Transverse colon (tissue), 4 donors: ENCODE measurements around the gene TMOD1. TPM values are rescaled to one million over a fixed set of nuclear protein-coding genes. Genes with fewer than 3 reads are reported as not detected.
A peak's percentile ranks its signal among the peaks of the same experiment; 100 is the strongest.

Experiments used
- DNase-seq: peaks from one replicate; pipeline ENCODE4 v3.0.0-alpha.2; 2019
- H3K27ac ChIP-seq, 4 donors: fragments of 200-600 bp; sonication (generic); 2 replicates each; pipeline ENCODE4 v1.5.1; 2016 to 2018; ENCODE audit warnings: inconsistent platforms in 4 of 4
- H3K27me3 ChIP-seq: fragments of 200-600 bp; sonication (generic); 2 replicates; pipeline ENCODE4 v1.5.1; 2017; ENCODE audit warnings: inconsistent platforms
- H3K36me3 ChIP-seq, 4 donors: fragments of 200-600 bp; sonication (generic); 2 replicates each; pipeline ENCODE4 v1.5.1; 2017 to 2019; ENCODE audit warnings: inconsistent platforms in 4 of 4
- H3K4me1 ChIP-seq, 4 donors: fragments of 200-600 bp; sonication (generic); 2 replicates each; pipeline ENCODE4 v1.5.1; 2017 to 2020; ENCODE audit warnings: inconsistent platforms in 4 of 4
- H3K4me3 ChIP-seq, 4 donors: fragments of 200-600 bp; sonication (generic); 1 replicate in 1 of 4; 2 replicates in 3 of 4; pipeline versions ENCODE4 v1.5.1 to v1.6.1; 2017 to 2019; ENCODE audit warnings: inconsistent platforms in 4 of 4
- H3K9me3 ChIP-seq, 2 donors: fragments of 200-600 bp; sonication (generic); 2 replicates each; pipeline ENCODE4 v1.5.1; 2017 to 2019; ENCODE audit warnings: inconsistent platforms in 2 of 2
- EP300 ChIP-seq: sonication (generic); formaldehyde crosslinking; IDR thresholded peaks from one replicate; pipeline ENCODE4 v1.6.1; 2017; ENCODE audit warnings: antibody characterized with exemption, low read depth
- POLR2A ChIP-seq: fragments of 450-650 bp; IDR thresholded peaks from one replicate; pipeline ENCODE4 v1.6.1; 2016; ENCODE audit warnings: antibody characterized with exemption, mild to moderate bottlenecking, moderate library complexity
- POLR2AphosphoS5 ChIP-seq, 3 donors: sonication (generic); formaldehyde crosslinking; IDR thresholded peaks; one replicate each; pipeline ENCODE4 v1.6.1; 2016; ENCODE audit warnings: antibody characterized with exemption in 3 of 3
- WGBS, 2 donors: methylation state at CpG; one replicate each; pipeline ENCODE4 v1.1.5; 2018; ENCODE audit warnings: low coverage in 1 of 2; 5-methylcytosine and 5-hydroxymethylcytosine counted together
- in situ Hi-C, 4 donors: fragments of 200-750 bp; cut with MboI; loops; one replicate each; pipeline versions ENCODE4 v1.15.0 to v1.15.1; 2017; ENCODE audit warnings: low sequenced_read_pairs in 3 of 4, low pct_ligation_motif_present in 1 of 4, low pct_unique_long_range_greater_than_20kb in 1 of 4
- intact Hi-C: fragments of 100-400 bp; cut with DNase I; formaldehyde crosslinking; loops from one replicate; pipeline ENCODE4 v1.15.1; 2023; ENCODE audit warnings: low total_unique reads
- total RNA-seq, 4 donors: library from RNA; depleted of rRNA; stranded (reverse); fragments of >200 nt; gene quantifications; one replicate each; pipeline ENCODE4 v1.1.0, GENCODE V29; 2016
- TF ChIP-seq, protein P1 (sequence below), 5 experiments: fragments of 200-600 bp in 3 of 5; fragments of 450-650 bp in 2 of 5; sonication (generic) in 3 of 5; IDR thresholded peaks; 1 replicate in 2 of 5; 2 replicates in 3 of 5; pipeline ENCODE4 v1.5.1; 2016 to 2017; ENCODE audit warnings: antibody characterized with exemption in 5 of 5, inconsistent platforms in 3 of 5, mild to moderate bottlenecking in 2 of 5, moderate library complexity in 1 of 5

Gene TMOD1
- total RNA-seq, 4 donors from 2014 or later: 4.2 to 11.6 (median 7.1) TPM

DNA sequence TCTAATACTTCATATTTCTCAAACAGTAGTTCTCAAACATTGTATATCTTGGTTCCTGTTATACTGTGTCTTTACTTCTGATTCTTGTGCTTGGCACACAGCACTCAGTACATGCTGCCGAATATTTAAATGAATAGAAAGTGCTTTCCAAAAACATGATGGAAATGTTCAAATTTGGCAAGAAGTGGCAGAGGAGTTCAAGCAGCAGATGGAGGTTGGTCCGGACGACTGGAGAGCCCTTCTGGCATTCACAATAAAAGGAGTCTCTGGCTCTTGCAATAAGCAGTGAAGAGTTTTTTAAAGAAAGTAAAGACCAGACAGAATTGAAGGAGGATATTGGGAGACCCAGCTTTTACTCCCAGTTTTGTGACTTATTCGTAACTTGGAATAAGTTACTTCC lies 95.4 kb downstream of the TMOD1 start:
- Histone ChIP-seq H3K4me1 (peaks cover 3 to 24% (median 13%) of the 10 kb centered on the region in 4 donors), H3K27ac (peak overlapping the region in 2 of 4 donors; percentile 17 to 19), H3K4me3 (no peak overlapping the region), H3K9me3 (no peaks in the 10 kb centered on the region), H3K36me3 (peaks cover 0 to 18% (median 0%) of the 10 kb centered on the region in 4 donors), H3K27me3 (no peaks in the 10 kb centered on the region)
- TF ChIP-seq, protein P1, sequence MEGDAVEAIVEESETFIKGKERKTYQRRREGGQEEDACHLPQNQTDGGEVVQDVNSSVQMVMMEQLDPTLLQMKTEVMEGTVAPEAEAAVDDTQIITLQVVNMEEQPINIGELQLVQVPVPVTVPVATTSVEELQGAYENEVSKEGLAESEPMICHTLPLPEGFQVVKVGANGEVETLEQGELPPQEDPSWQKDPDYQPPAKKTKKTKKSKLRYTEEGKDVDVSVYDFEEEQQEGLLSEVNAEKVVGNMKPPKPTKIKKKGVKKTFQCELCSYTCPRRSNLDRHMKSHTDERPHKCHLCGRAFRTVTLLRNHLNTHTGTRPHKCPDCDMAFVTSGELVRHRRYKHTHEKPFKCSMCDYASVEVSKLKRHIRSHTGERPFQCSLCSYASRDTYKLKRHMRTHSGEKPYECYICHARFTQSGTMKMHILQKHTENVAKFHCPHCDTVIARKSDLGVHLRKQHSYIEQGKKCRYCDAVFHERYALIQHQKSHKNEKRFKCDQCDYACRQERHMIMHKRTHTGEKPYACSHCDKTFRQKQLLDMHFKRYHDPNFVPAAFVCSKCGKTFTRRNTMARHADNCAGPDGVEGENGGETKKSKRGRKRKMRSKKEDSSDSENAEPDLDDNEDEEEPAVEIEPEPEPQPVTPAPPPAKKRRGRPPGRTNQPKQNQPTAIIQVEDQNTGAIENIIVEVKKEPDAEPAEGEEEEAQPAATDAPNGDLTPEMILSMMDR (IDR thresholded peaks at IDR 0.05): no peak
- no peak for TF ChIP-seq POLR2AphosphoS5 (IDR thresholded peaks at IDR 0.05)
- no peak for TF ChIP-seq EP300
- no peak for TF ChIP-seq POLR2A
- intact Hi-C loops: no loop called here
- WGBS, 2 donors: 47 to 67% methylated on average over 3 to 4 of the region's 4 CpGs
- in situ Hi-C loops: no loop called here
- no peak for DNase-seq

DNA sequence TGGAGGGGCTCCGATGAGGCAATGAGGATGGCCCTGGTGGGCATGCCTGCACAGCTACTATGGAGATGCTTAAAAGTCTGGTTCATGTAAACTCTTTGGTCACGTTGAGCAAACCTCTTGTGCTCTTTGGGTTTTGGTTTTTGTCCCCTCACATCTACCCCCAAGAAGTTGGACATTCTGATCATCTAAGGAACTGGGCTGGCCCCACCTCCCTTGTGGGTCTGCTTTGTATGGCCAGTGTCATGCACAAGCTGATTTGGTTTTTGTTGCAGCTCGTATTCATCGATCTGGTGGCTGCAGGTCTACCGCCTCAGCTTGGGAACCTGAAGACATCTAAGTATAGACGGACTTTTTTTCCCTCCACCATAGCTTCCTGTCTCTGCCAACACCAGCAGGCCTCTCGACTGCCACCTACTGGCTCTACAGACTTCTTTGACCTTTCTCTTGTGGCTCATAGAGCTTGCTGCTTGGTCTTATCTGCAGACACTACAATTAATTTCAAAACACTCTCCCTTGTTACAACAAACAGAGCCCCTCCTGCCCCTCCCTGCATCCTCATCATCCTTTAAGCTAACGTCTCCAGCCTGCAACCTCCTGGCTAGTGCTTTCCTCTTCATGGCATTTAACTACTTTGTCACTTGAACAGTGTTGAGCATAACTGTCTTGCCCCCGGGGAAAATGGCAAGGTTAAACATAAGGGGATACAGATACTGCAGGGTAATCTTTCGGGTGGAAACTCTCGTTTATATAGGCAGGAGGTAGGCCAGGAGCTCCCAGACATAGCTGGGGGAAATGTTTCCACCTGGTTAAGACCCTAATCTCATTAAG lies 97.2 kb downstream of the TMOD1 start:
- in situ Hi-C loops (no loop called here), intact Hi-C loops (loop anchor here (2.0 kb wide), 1 partner anchor 130 kb away; no protein-coding TSS in a partner anchor)
- TF ChIP-seq, protein P1 (IDR thresholded peaks at IDR 0.05): peak; percentile 69 to 82 (median 80)
- TF ChIP-seq POLR2AphosphoS5 (IDR thresholded peaks at IDR 0.05): no peak
- H3K27ac ChIP-seq: no peak overlapping the region
- DNase-seq: peak; percentile 80
- no peaks in the 10 kb centered on the region for H3K27me3 ChIP-seq
- H3K9me3 ChIP-seq: no peaks in the 10 kb centered on the region
- WGBS, 2 donors: 28 to 55% methylated on average over 4 to 11 of the region's 11 CpGs
- H3K4me1 ChIP-seq: peaks cover 3 to 27% (median 14%) of the 10 kb centered on the region in 4 donors
- H3K36me3 ChIP-seq: peaks cover 0 to 30% (median 2%) of the 10 kb centered on the region in 4 donors
- no peak overlapping the region for H3K4me3 ChIP-seq

DNA sequence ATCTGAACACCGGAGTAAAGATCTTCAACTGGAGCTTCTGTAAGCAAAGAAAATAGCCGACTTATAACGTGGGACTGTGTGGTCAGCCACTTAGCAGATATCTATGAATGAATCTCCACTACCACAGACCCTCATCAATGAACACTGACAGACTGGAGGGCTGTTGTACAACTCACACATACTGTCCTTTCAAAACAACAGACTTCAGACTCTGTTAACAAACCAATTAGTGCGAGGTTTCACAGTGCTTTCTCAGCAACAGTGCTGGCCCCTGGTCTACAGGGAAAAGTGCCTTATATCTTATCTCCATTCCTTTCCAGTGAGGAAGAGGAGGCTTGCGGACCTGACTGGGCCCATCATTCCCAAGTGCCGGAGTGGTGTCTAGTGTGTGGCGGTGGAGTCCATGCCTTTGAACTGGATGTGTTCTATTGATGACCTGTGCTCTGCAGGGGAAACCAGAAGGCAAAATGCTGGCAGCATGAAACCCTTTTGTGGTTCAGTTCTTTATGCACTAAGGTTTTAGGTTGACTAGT lies 97.9 kb downstream of the TMOD1 start:
- TF ChIP-seq POLR2A: no peak
- H3K27ac ChIP-seq: no peak overlapping the region
- DNase-seq: no peak
- H3K27me3 ChIP-seq: no peaks in the 10 kb centered on the region
- no peaks in the 10 kb centered on the region for H3K9me3 ChIP-seq
- in situ Hi-C loops: no loop called here
- no peak overlapping the region for H3K4me3 ChIP-seq
- intact Hi-C loops: loop anchor here (2.0 kb wide), 1 partner anchor 131 kb away; no protein-coding TSS in a partner anchor
- WGBS, 2 donors: 71 to 87% methylated on average over 2 to 7 of the region's 7 CpGs
- peaks cover 3 to 23% (median 14%) of the 10 kb centered on the region in 4 donors for H3K4me1 ChIP-seq
- H3K36me3 ChIP-seq: peaks cover 0 to 34% (median 2%) of the 10 kb centered on the region in 4 donors

DNA sequence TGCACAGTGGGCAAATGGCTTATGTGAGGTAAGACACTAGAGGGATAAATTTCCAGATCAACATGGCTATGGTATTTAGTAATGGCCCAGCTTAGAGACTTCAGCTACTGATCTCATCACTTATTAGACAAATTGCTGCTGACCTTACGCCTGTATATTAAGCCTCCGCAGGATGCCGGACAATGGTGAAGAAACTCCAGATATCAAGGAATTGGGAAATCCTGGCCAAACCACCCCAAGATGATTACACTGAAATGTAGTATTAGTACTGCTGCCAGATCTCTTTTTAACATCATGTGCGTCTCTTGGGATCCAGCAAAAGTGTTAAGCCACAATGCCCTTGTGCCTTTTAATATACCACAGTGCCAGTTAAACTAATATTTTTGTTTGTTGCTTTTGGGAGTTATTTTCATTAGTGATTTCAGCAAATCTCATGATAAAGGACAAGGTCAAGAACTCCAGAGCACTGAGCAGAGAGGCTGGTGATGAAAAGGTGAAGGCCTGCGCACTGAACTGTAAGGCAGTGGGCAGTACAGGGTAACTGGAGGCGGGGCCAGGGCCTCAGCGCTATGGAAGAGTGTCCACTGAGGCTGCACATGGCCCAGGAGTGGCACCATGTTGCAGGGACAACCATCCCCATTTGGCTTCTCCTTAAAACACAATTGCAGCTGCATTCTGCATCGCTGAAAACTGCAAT lies 99.2 kb downstream of the TMOD1 start:
- peak overlapping the region in 3 of 4 donors; percentile 2 to 70 (median 41) for H3K27ac ChIP-seq
- no peak overlapping the region for H3K4me3 ChIP-seq
- no peaks in the 10 kb centered on the region for H3K27me3 ChIP-seq
- intact Hi-C loops: no loop called here
- in situ Hi-C loops: loop anchor here in 3 of 4 donors (5.0 to 25.0 kb wide), 4 partner anchors 112 to 738 kb away; partner anchors contain the start of gene ZNF782 (in 3 of the 3)
- no peak for TF ChIP-seq POLR2AphosphoS5 (IDR thresholded peaks at IDR 0.05)
- TF ChIP-seq, protein P1 (IDR thresholded peaks at IDR 0.05): no peak
- no peak for TF ChIP-seq POLR2A
- TF ChIP-seq EP300: no peak
- H3K4me1 ChIP-seq: peaks cover 3 to 23% (median 14%) of the 10 kb centered on the region in 4 donors
- 94 to 96% methylated on average over 7 to 8 of the region's 8 CpGs for WGBS, 2 donors
- H3K9me3 ChIP-seq: no peaks in the 10 kb centered on the region
- no peak for DNase-seq
- peaks cover 0 to 39% (median 8%) of the 10 kb centered on the region in 4 donors for H3K36me3 ChIP-seq
